Peyer's patch (tissue), 4 donors: Measurements from ENCODE around the gene TTC1. TPM values are rescaled to one million over a fixed set of nuclear protein-coding genes. Genes with fewer than 3 reads are reported as not detected.
"Not testable (repeated sequence)": the region's sequence is repeated elsewhere in the genome, so short reads cannot be mapped to it uniquely, and the experiment has no call there.

Source experiments
- DNase-seq, 3 donors: peaks; one replicate each; pipeline ENCODE4 v3.0.0-alpha.2; 2017 to 2019
- H3K27ac ChIP-seq, 4 donors: fragments of 200-600 bp; sonication (generic); one replicate each; pipeline ENCODE4 v1.5.1; 2016 to 2019
- H3K27me3 ChIP-seq, 2 donors: fragments of 200-600 bp; sonication (generic); one replicate each; pipeline ENCODE4 v1.5.1; 2019
- H3K36me3 ChIP-seq, 3 donors: fragments of 200-600 bp; sonication (generic); one replicate each; pipeline ENCODE4 v1.5.1; 2016 to 2019
- H3K4me1 ChIP-seq, 4 donors: fragments of 200-600 bp; sonication (generic); one replicate each; pipeline ENCODE4 v1.5.1; 2016 to 2019
- H3K4me3 ChIP-seq, 4 donors: fragments of 200-600 bp; sonication (generic); 1 replicate in 3 of 4; 2 replicates in 1 of 4; pipeline ENCODE4 v1.5.1; 2016 to 2019; ENCODE audit warnings: mild to moderate bottlenecking in 1 of 4
- H3K9me3 ChIP-seq, 4 donors: fragments of 200-600 bp; sonication (generic); one replicate each; pipeline ENCODE4 v1.5.1; 2016 to 2019; ENCODE audit warnings: mild to moderate bottlenecking in 1 of 4
- POLR2A ChIP-seq, 2 donors: fragments of 450-650 bp; IDR thresholded peaks; one replicate each; pipeline ENCODE4 v1.5.1; 2017; ENCODE audit warnings: antibody characterized with exemption in 2 of 2, mild to moderate bottlenecking in 2 of 2, moderate library complexity in 2 of 2
- total RNA-seq, 4 donors: library from RNA; depleted of rRNA; stranded (reverse); fragments of >200 nt; gene quantifications; one replicate each; pipeline ENCODE4 v1.1.0, GENCODE V29; 2016
- TF ChIP-seq, protein P1 (sequence below), 6 experiments: fragments of 450-650 bp in 4 of 6; fragments of 200-600 bp in 2 of 6; sonication (generic) in 1 of 6; IDR thresholded peaks; one replicate each; pipeline ENCODE4 v1.5.1; 2017 to 2019; ENCODE audit warnings: antibody characterized with exemption in 6 of 6, mild to moderate bottlenecking in 3 of 6, moderate library complexity in 1 of 6

TTC1 gene
- total RNA-seq, 4 donors from 2014 or later = 11.6 to 85.0 (median 26.4) TPM

DNA sequence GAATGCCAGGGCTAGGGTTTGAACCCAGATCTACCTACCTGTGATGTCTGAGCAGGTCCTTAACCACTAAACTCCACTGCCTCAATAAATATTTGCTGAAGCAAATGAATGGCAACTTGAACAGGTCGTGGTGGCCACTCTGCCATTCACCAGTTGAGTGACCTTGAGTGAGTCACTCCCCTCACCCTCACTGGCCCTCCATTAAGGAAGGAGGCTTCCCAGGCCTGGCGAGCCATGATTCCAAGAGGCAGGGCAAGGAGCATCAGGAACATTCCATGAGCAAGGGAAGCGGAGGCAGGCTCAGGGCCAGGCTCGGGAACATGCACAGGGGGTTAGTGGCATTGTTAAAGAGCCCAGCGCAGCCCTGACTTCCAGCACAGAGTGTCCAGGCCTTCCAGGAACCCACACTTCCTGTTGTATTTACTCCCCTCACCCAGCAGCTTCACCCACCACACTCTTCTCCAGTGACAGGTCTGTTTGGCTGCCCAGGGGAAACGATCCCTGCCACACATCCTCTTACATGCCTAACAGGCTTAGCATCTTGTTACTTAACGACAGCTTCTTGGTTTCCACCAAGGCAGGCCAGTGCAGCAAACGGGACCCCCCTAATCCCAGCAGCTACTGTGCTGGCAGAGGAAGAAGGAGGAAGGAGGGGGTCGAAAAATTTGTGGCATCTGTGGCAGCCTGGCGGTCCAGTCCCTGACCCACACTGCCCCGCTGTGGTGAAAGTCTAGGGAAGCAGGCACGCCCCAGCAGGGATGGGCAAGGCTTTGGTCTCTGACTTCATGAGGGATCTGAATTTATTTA is 43.7 kb upstream of the TTC1 start:
- no peak overlapping the region for H3K4me3 ChIP-seq
- no peaks in the 10 kb centered on the region for H3K4me1 ChIP-seq
- H3K9me3 ChIP-seq = no peaks in the 10 kb centered on the region
- H3K36me3 ChIP-seq = no peaks in the 10 kb centered on the region
- DNase-seq = peak in 2 of 3 donors; percentile 59 to 64
- no peak for TF ChIP-seq POLR2A (IDR thresholded peaks at IDR 0.05)
- TF ChIP-seq, protein P1, sequence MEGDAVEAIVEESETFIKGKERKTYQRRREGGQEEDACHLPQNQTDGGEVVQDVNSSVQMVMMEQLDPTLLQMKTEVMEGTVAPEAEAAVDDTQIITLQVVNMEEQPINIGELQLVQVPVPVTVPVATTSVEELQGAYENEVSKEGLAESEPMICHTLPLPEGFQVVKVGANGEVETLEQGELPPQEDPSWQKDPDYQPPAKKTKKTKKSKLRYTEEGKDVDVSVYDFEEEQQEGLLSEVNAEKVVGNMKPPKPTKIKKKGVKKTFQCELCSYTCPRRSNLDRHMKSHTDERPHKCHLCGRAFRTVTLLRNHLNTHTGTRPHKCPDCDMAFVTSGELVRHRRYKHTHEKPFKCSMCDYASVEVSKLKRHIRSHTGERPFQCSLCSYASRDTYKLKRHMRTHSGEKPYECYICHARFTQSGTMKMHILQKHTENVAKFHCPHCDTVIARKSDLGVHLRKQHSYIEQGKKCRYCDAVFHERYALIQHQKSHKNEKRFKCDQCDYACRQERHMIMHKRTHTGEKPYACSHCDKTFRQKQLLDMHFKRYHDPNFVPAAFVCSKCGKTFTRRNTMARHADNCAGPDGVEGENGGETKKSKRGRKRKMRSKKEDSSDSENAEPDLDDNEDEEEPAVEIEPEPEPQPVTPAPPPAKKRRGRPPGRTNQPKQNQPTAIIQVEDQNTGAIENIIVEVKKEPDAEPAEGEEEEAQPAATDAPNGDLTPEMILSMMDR (IDR thresholded peaks at IDR 0.05) = peak in 4 of 6 experiments; percentile 36 to 61 (median 58)
- H3K27ac ChIP-seq = no peak overlapping the region
- peaks cover 0 to under 1% of the 10 kb centered on the region in 2 donors for H3K27me3 ChIP-seq

- not testable (repeated sequence) for H3K27me3 ChIP-seq, DNase-seq, H3K4me1 ChIP-seq, H3K27ac ChIP-seq, H3K36me3 ChIP-seq, H3K9me3 ChIP-seq, H3K4me3 ChIP-seq
Observed at GRCh38 chr5:159965838-159966128, 43.2 kb upstream of the TTC1 start.

DNA sequence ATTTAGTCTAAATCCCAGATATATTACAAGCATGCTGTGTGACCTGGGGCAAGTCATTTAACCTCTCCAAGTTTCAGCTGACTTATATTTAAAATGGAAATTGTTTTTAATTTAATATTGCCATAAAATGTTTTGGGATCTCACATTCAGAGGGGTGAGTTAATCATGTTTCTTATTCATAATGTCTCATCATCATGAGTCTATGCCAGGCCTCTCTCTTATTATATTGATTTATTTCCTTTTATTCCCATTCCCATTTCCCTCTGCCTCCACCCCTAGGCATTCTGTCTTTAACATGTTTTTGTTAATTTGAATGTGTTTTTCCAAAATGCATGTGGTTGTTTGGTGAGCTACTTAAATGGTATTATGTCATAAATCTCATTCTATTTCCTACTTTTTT is 39.0 kb upstream of the TTC1 start:
- H3K9me3 ChIP-seq = no peaks in the 10 kb centered on the region
- no peak overlapping the region for H3K27ac ChIP-seq
- peaks cover 0 to 13% (median 3%) of the 10 kb centered on the region in 4 donors for H3K4me1 ChIP-seq
- no peaks in the 10 kb centered on the region for H3K36me3 ChIP-seq
- no peak overlapping the region for H3K4me3 ChIP-seq
- no peak for DNase-seq
- peaks cover 0 to 13% of the 10 kb centered on the region in 2 donors for H3K27me3 ChIP-seq
- TF ChIP-seq, protein P1 (IDR thresholded peaks at IDR 0.05) = no peak
- no peak for TF ChIP-seq POLR2A (IDR thresholded peaks at IDR 0.05)

- Histone ChIP-seq H3K9me3 (no peaks in the 10 kb centered on the region), H3K4me3 (no peak overlapping the region), H3K4me1 (peaks cover 0 to 13% (median 3%) of the 10 kb centered on the region in 4 donors), H3K27ac (no peak overlapping the region), H3K27me3 (peaks cover 0 to 13% of the 10 kb centered on the region in 2 donors), H3K36me3 (no peaks in the 10 kb centered on the region)
- no peak for DNase-seq
- TF ChIP-seq POLR2A (IDR thresholded peaks at IDR 0.05) = no peak
- TF ChIP-seq, protein P1 (IDR thresholded peaks at IDR 0.05) = no peak
Observed at GRCh38 chr5:159971038-159971437, 37.9 kb upstream of the TTC1 start.

GRCh38 chr5:159971514-159971913 is 37.4 kb upstream of the TTC1 start:
- H3K9me3 ChIP-seq = no peaks in the 10 kb centered on the region
- H3K27ac ChIP-seq = no peak overlapping the region
- TF ChIP-seq POLR2A (IDR thresholded peaks at IDR 0.05) = no peak
- TF ChIP-seq, protein P1 (IDR thresholded peaks at IDR 0.05) = no peak
- no peak for DNase-seq
- peak overlapping the region in 2 of 4 donors; percentile 29 to 46 for H3K4me3 ChIP-seq
- no peaks in the 10 kb centered on the region for H3K36me3 ChIP-seq
- H3K4me1 ChIP-seq = peaks cover 0 to 13% (median 3%) of the 10 kb centered on the region in 4 donors
- peaks cover 0 to 13% of the 10 kb centered on the region in 2 donors for H3K27me3 ChIP-seq

GRCh38 chr5:159971931-159972461 is 36.9 kb upstream of the TTC1 start:
- DNase-seq = no peak
- TF ChIP-seq, protein P1 (IDR thresholded peaks at IDR 0.05) = peak in 2 of 6 experiments; percentile 8 to 20
- TF ChIP-seq POLR2A (IDR thresholded peaks at IDR 0.05) = no peak
- Histone ChIP-seq H3K4me1 (peaks cover 0 to 13% (median 3%) of the 10 kb centered on the region in 4 donors), H3K9me3 (no peaks in the 10 kb centered on the region), H3K36me3 (no peaks in the 10 kb centered on the region), H3K27ac (no peak overlapping the region), H3K4me3 (peak overlapping the region in 3 of 4 donors; percentile 29 to 46 (median 45)), H3K27me3 (peaks cover 0 to 13% of the 10 kb centered on the region in 2 donors)
